Tibial nerve (tissue), 3 donors: ENCODE data around the gene TGM3.

Source experiments
- POLR2A ChIP-seq, 2 donors: fragments of 450-650 bp; IDR thresholded peaks; one replicate each; pipeline ENCODE4 v1.6.1; 2017; ENCODE audit warnings: antibody characterized with exemption in 2 of 2, mild to moderate bottlenecking in 2 of 2, moderate library complexity in 2 of 2
- TF ChIP-seq, protein P1 (sequence below), 5 experiments: fragments of 200-600 bp in 3 of 5; fragments of 450-650 bp in 2 of 5; sonication (generic) in 3 of 5; IDR thresholded peaks; one replicate each; pipeline ENCODE4 v1.5.1; 2016 to 2019; ENCODE audit warnings: antibody characterized with exemption in 5 of 5, mild to moderate bottlenecking in 3 of 5, moderate library complexity in 2 of 5

DNA sequence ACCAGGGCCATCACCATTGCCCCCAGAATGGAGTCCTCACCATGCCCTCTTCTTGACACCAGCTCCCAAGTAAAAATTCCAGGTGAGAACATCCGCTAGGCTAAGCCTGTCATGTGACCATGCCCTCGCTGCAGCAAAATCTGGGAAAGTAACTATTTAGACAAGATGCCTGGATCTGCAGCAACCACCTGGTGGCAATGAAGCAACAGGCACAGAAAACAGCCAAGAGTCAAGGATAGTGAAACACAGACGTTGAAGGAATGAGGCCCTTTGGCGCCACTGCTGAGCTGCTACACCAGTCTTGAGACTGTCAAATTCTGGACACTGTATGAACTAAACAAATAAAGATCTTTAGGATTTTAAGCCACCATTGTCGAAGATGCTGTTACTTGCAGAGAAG, 54.8 kb downstream of the TGM3 start:
- TF ChIP-seq POLR2A (IDR thresholded peaks at IDR 0.05) = no peak
- TF ChIP-seq, protein P1, sequence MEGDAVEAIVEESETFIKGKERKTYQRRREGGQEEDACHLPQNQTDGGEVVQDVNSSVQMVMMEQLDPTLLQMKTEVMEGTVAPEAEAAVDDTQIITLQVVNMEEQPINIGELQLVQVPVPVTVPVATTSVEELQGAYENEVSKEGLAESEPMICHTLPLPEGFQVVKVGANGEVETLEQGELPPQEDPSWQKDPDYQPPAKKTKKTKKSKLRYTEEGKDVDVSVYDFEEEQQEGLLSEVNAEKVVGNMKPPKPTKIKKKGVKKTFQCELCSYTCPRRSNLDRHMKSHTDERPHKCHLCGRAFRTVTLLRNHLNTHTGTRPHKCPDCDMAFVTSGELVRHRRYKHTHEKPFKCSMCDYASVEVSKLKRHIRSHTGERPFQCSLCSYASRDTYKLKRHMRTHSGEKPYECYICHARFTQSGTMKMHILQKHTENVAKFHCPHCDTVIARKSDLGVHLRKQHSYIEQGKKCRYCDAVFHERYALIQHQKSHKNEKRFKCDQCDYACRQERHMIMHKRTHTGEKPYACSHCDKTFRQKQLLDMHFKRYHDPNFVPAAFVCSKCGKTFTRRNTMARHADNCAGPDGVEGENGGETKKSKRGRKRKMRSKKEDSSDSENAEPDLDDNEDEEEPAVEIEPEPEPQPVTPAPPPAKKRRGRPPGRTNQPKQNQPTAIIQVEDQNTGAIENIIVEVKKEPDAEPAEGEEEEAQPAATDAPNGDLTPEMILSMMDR (IDR thresholded peaks at IDR 0.05) = no peak
